ENCODE measurements around the gene RNF121. TPM values are rescaled to one million over a fixed set of nuclear protein-coding genes. Genes with fewer than 3 reads are reported as not detected.
A peak's percentile ranks its signal among the peaks of the same experiment; 100 is the strongest.

RNF121 gene
- total and polyA plus RNA-seq, 4 donors: 10.2 to 31.1 (median 14.2) TPM

- TF ChIP-seq MAX (IDR thresholded peaks at IDR 0.05): no peak
These were observed 81.8 kb downstream of the RNF121 start (continued) for GRCh38 chr11:72010529-72011233.

DNA sequence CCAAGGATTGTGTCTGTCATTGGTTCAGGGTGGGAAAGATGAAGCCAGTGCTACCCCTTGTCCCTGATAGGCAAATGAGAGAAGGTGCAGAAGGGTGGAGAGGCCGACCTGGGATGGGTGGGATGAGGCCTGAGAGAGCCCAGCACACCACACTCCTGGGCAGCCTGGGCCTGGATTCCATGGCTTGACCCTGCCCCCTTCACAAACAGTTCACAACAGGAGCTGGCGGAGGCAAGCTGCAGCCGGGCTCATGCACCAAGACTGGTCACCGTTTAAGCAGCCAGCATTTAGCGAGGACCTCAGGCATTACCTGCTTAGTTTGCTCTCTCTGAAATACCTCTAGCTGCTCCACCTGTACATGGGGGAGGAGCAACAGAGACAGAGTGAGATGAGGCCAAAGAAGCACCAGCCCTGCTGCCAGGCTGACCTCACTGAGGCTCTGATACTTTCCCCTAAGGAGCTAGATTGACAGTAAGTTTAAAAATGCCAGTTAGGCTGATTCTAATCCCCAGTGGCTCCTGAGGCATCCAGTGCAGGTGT lies 83.3 kb downstream of the RNF121 start:
- no peak overlapping the region for H3K27ac ChIP-seq (ENCODE audit: low read depth in 1 of 2, low read length in 2 of 2)
- no peak overlapping the region for H3K4me3 ChIP-seq (ENCODE audit: low read depth in 1 of 3, low read length in 3 of 3)
- H3K36me3 ChIP-seq (ENCODE audit: control insufficient read depth in 4 of 4, insufficient read depth in 3 of 4, low read depth in 1 of 4, low read length in 3 of 4): peaks cover 22 to 95% (median 65%) of the 10 kb centered on the region in 4 donors
- TF ChIP-seq RAD21 (IDR thresholded peaks at IDR 0.05) (no peak), GABPA (IDR thresholded peaks at IDR 0.05 in 1 of 2, conservative IDR thresholded peaks at IDR 0.05 in 1 of 2) (no peak), HNF4G (IDR thresholded peaks at IDR 0.05) (no peak), SP1 (IDR thresholded peaks at IDR 0.05) (no peak), TAF1 (conservative IDR thresholded peaks at IDR 0.05) (no peak), MAX (IDR thresholded peaks at IDR 0.05) (no peak), RXRA (IDR thresholded peaks at IDR 0.05) (no peak), YY1 (IDR thresholded peaks at IDR 0.05) (no peak), FOXA1 (IDR thresholded peaks at IDR 0.05) (no peak), REST (IDR thresholded peaks at IDR 0.05) (no peak)
- TF ChIP-seq, protein P1, sequence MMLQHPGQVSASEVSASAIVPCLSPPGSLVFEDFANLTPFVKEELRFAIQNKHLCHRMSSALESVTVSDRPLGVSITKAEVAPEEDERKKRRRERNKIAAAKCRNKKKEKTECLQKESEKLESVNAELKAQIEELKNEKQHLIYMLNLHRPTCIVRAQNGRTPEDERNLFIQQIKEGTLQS (IDR thresholded peaks at IDR 0.05): no peak
- H3K27me3 ChIP-seq (ENCODE audit: control insufficient read depth in 4 of 4, insufficient read depth in 4 of 4, low read length in 3 of 4): no peaks in the 10 kb centered on the region
- no peaks in the 10 kb centered on the region for H3K9me3 ChIP-seq (ENCODE audit: control insufficient read depth in 4 of 4, low read length in 3 of 4)
- DNase-seq (ENCODE audit: low spot score): no peak
- peaks cover 2 to 16% (median 8%) of the 10 kb centered on the region in 4 donors for H3K4me1 ChIP-seq (ENCODE audit: control insufficient read depth in 4 of 4, insufficient read depth in 4 of 4, low read length in 3 of 4)
- H3K9ac ChIP-seq (ENCODE audit: low read depth in 1 of 2, low read length in 2 of 2): no peak overlapping the region
- WGBS: 69% methylated on average over 5 of the region's 5 CpGs

DNA sequence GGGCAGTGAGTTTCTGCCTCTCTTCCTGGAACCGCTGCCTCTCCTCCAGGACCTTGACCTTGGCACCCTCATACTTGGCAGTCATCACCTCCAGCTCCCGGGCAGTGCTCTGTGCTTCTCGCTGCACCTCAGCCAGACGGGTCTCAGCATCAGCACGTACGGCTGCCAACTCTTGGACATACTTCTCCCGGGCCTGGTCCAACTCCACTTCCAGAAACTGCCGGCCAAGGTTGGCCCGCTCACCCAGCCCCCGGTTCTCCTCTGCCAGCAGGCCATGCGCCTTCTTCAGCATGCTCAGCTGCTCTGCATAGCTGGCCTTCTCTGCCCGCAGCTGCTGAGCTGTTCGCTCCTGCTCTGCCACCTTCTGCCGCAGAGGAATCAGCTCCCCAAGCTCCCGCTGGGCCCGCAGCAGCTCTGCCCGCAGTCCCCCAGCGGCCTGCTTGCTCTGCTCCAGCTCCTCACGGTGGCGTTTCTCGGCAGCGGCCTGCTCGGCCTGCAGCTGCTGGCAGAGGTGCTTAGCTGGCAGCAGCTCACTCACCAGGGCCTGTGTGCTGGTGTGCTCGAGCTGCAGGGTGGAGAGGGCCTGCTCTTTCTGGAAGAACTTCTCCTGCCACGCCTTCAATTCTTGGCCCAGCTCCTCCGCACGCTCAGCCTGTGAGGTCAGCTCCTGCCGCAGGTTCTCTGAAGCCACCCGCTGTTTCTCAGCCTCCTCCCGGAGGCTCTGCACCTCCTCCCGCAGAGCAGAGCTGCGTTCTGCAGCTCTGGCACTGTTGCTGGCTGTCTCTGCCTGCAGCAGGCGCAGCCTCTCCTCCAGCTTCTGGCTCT lies 84.3 kb downstream of the RNF121 start:
- Histone ChIP-seq H3K9ac (ENCODE audit: low read depth in 1 of 2, low read length in 2 of 2) (no peak overlapping the region), H3K36me3 (ENCODE audit: control insufficient read depth in 4 of 4, insufficient read depth in 3 of 4, low read depth in 1 of 4, low read length in 3 of 4) (peaks cover 26 to 95% (median 67%) of the 10 kb centered on the region in 4 donors), H3K4me1 (ENCODE audit: control insufficient read depth in 4 of 4, insufficient read depth in 4 of 4, low read length in 3 of 4) (peaks cover 2 to 16% (median 8%) of the 10 kb centered on the region in 4 donors), H3K27ac (ENCODE audit: low read depth in 1 of 2, low read length in 2 of 2) (no peak overlapping the region), H3K4me3 (ENCODE audit: low read depth in 1 of 3, low read length in 3 of 3) (no peak overlapping the region), H3K27me3 (ENCODE audit: control insufficient read depth in 4 of 4, insufficient read depth in 4 of 4, low read length in 3 of 4) (no peaks in the 10 kb centered on the region), H3K9me3 (ENCODE audit: control insufficient read depth in 4 of 4, low read length in 3 of 4) (no peaks in the 10 kb centered on the region)
- WGBS: 73% methylated on average over 33 of the region's 33 CpGs
- DNase-seq (ENCODE audit: low spot score): no peak
- TF ChIP-seq MAX (IDR thresholded peaks at IDR 0.05) (no peak), HNF4A (conservative IDR thresholded peaks at IDR 0.05) (peak; percentile 22 to 35)
